KOPT-K1 (cell line): ENCODE results near the gene PAPLN.

ENCODE experiments used
- H3K27ac ChIP-seq: fragments of 200-600 bp; sonication (generic); 2 replicates; pipeline ENCODE4 v1.5.1; 2016; ENCODE audit warnings: antibody characterized with exemption, mild to moderate bottlenecking, low read depth, low read length; ENCODE audit not compliant: poor library complexity, severe bottlenecking
- H3K36me3 ChIP-seq: fragments of 200-600 bp; sonication (generic); 2 replicates; pipeline ENCODE4 v1.5.1; 2017; ENCODE audit warnings: antibody characterized with exemption, mild to moderate bottlenecking, low read length, moderate library complexity; ENCODE audit not compliant: insufficient read depth
- H3K9me3 ChIP-seq: fragments of 200-600 bp; sonication (generic); 2 replicates; pipeline ENCODE4 v1.5.1; 2017; ENCODE audit warnings: antibody characterized with exemption, low read length, mild to moderate bottlenecking; ENCODE audit not compliant: insufficient read depth, poor library complexity, severe bottlenecking

PAPLN gene

GRCh38 chr14:73272393-73272792 lies 35.1 kb downstream of the PAPLN start:
- Histone ChIP-seq H3K9me3 (no peaks in the 10 kb centered on the region), H3K27ac (no peak overlapping the region), H3K36me3 (peaks cover 39% of the 10 kb centered on the region)

DNA sequence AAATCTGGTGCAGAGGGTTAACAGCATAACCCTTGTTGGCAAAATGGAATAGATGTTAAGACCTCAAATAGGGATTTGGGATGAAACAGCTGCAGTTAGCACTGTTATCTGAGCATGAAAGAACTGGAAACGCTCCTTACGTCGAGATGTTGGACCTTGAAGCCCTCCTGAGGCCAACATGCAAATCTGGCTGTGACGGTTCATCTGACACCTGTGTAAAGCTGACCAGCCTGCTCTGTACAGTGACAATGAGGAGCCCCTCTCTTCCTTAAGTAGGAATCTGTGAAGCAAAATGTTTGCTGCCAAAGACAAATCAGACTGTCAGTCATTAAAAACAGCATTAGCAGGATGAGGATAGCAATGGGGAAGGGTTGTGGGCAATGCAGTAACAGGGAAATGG lies 36.5 kb downstream of the PAPLN start:
- H3K9me3 ChIP-seq: no peaks in the 10 kb centered on the region
- no peak overlapping the region for H3K27ac ChIP-seq
- peaks cover 49% of the 10 kb centered on the region for H3K36me3 ChIP-seq

DNA sequence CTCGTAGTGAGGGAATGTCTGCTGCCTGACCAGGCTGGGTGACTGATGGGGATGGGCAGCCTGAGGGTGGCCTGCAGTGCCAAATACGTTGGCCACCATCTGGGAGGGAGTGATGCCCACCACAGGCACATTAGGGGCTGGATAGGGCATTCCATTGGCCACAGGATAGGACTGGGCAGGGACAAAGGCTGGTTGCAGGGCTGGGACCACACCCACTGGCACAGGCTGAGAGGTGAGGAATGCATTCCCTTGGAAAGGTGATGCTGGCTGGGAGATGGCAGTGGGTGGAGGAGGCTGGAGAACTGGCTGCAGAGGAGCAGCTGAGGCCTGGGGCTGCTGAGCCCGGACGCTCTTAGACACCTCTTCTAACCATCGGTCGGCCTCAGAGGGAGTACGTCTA lies 39.5 kb downstream of the PAPLN start:
- Histone ChIP-seq H3K9me3 (no peaks in the 10 kb centered on the region), H3K27ac (no peak overlapping the region), H3K36me3 (peaks cover 71% of the 10 kb centered on the region)

DNA sequence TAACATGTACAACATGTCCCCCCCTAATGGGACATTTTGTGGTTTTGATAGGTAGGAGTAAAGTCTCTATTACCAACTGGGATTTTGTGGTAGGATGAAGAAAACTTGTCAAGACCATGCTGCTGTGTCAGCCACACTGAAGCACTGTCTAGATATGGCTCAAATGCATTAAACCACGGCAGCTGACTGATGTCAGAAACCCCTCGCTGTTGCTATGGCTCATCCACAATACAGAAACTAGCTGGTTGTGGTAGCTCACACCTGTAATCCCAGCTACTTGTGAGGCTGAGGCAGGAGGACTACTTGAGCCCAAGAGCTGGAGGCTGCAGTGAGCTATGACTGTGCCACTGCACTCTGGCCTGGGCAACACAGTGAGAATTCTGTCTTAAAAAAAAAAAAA lies 40.1 kb downstream of the PAPLN start:
- no peak overlapping the region for H3K27ac ChIP-seq
- peaks cover 76% of the 10 kb centered on the region for H3K36me3 ChIP-seq
- H3K9me3 ChIP-seq: no peaks in the 10 kb centered on the region

- Histone ChIP-seq H3K9me3 (no peaks in the 10 kb centered on the region), H3K27ac (no peak overlapping the region), H3K36me3 (peaks cover 87% of the 10 kb centered on the region)
Measured at GRCh38 chr14:73280903-73281302, 43.6 kb downstream of the PAPLN start.

GRCh38 chr14:73283608-73284379 lies 46.5 kb downstream of the PAPLN start:
- no peak overlapping the region for H3K27ac ChIP-seq
- peaks cover 79% of the 10 kb centered on the region for H3K36me3 ChIP-seq

GRCh38 chr14:73285979-73286378 lies 48.7 kb downstream of the PAPLN start:
- Histone ChIP-seq H3K9me3 (no peaks in the 10 kb centered on the region), H3K36me3 (peaks cover 73% of the 10 kb centered on the region), H3K27ac (no peak overlapping the region)

More at GRCh38 chr14:73283608-73284379, 46.5 kb downstream of the PAPLN start:
- H3K9me3 ChIP-seq: no peaks in the 10 kb centered on the region

DNA sequence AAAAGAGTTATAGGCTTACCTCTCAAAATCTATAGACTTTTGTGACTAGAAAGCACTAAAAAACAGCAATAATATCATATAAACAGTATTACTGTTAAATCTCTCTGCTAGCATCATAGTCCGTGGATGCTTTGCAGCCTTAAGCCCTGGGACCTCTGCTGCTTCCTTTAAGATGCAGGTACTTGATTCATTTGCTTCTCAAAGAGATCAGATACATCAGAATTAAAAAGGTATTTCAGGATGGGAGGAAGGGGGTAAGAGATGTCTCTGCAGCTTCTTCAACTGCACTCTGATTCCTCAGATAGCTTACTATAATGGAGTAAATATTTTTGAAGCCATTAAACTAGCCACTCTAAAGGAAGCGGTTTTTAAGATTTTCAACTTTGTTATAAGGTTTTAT lies 49.3 kb downstream of the PAPLN start:
- Histone ChIP-seq H3K36me3 (peaks cover 71% of the 10 kb centered on the region), H3K9me3 (no peaks in the 10 kb centered on the region), H3K27ac (no peak overlapping the region)

DNA sequence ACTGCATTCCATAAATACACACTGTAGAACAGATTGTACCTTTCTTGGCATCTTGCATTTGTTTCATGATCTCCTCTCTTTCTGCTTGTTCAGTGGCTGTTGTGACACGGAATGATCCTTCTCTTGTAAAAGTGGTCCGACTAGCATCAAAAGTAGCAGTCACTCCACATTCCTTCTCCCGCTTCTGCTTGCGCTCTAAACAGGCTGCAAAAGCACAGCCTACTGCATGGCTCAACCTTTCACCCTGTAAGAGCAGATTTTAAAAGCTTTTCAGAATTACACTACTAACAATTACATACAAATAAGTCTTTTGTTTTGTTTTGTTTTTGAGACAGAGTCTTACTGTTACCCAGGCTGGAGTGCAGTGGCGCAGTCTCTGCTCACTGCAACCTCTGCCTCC lies 49.8 kb downstream of the PAPLN start:
- Histone ChIP-seq H3K27ac (no peak overlapping the region), H3K9me3 (no peaks in the 10 kb centered on the region), H3K36me3 (peaks cover 71% of the 10 kb centered on the region)

DNA sequence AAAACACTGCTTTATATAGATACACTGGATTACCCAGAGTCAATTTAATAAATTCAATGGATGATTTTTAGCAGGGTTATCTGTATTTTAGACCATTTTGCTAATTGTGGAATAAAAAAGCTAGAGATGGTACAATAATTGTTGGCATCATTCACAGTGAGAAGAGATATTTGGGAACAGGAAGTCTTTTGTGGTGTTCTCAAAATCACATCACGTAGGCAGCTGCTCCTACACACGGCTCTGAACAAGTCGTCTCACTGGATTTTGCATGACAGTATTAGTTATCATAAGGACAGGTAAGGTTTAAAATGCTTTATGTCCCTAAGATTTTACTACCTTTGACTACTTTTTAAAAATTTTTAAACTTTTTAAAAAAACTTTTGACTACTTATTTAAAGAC lies 52.0 kb downstream of the PAPLN start:
- peaks cover 64% of the 10 kb centered on the region for H3K36me3 ChIP-seq
- H3K9me3 ChIP-seq: no peaks in the 10 kb centered on the region
- H3K27ac ChIP-seq: no peak overlapping the region

GRCh38 chr14:73289729-73290128 lies 52.4 kb downstream of the PAPLN start:
- H3K9me3 ChIP-seq: no peaks in the 10 kb centered on the region
- no peak overlapping the region for H3K27ac ChIP-seq
- H3K36me3 ChIP-seq: peaks cover 63% of the 10 kb centered on the region

DNA sequence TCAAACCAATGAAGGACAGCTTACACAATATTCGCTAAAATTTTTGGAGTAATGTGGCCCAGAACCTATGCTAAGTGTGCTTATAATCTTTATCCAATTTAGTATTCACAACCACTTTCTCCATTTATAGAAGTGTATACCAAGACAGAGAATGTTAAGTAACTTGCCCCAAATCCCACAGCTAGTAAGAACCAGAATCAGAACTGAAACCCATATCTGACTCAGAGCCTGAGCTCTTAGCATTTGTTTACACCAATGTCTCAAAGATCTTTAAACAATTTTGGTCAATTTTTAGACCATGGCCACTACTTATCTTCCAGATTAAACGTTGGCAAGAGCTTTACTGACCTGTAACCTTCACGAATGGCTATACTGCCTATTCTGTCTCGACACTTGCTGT lies 53.0 kb downstream of the PAPLN start:
- H3K36me3 ChIP-seq: peaks cover 57% of the 10 kb centered on the region
- H3K27ac ChIP-seq: no peak overlapping the region
- no peaks in the 10 kb centered on the region for H3K9me3 ChIP-seq

- Histone ChIP-seq H3K36me3 (peaks cover 41% of the 10 kb centered on the region), H3K9me3 (no peaks in the 10 kb centered on the region), H3K27ac (no peak overlapping the region)
Measured at GRCh38 chr14:73293782-73294781, 56.8 kb downstream of the PAPLN start.

GRCh38 chr14:73295198-73295796 lies 58.0 kb downstream of the PAPLN start:
- peaks cover 35% of the 10 kb centered on the region for H3K36me3 ChIP-seq
- H3K27ac ChIP-seq: no peak overlapping the region
- no peaks in the 10 kb centered on the region for H3K9me3 ChIP-seq

- no peak overlapping the region for H3K27ac ChIP-seq
- H3K36me3 ChIP-seq: no peaks in the 10 kb centered on the region
- H3K9me3 ChIP-seq: no peaks in the 10 kb centered on the region
Measured at GRCh38 chr14:73305499-73305898, 68.2 kb downstream of the PAPLN start.
